GM12864 (cell line): ENCODE data around the gene PC.

Source experiments
- DNase-seq: peaks from one replicate; pipeline ENCODE4 v3.0.0-alpha.2; 2011; ENCODE audit warnings: low read depth
- H3K4me3 ChIP-seq: 2 replicates; pipeline ENCODE4 v1.5.1; 2011; ENCODE audit warnings: mild to moderate bottlenecking, low read depth, low read length, control low read depth
- TF ChIP-seq, protein P1 (sequence below): IDR thresholded peaks from 2 replicates; pipeline ENCODE4 v1.5.1; 2011; ENCODE audit warnings: low read depth, mild to moderate bottlenecking, moderate library complexity, low read length, control low read depth, inconsistent platforms; ENCODE audit errors: missing control alignments

The PC gene

DNA sequence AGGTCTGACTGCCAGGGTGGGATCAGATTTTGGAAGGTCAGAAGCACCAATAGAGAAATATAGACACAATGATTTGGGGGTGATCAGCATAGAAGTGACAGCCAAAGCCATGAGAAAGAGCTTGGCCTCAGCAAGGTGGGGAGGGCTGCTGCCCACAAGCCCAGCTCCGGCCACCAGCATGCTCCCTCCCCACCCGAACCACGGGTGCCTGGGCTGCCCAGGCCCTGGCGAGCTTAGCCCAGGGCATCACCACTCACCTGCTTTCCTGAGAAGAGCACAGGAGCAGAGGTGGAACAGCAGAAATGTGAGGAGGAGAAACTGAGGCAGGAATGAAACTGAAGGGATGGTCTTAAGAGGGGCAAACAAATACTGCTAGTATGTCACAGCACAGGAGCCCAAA, 52.6 kb downstream of the PC start:
- TF ChIP-seq, protein P1, sequence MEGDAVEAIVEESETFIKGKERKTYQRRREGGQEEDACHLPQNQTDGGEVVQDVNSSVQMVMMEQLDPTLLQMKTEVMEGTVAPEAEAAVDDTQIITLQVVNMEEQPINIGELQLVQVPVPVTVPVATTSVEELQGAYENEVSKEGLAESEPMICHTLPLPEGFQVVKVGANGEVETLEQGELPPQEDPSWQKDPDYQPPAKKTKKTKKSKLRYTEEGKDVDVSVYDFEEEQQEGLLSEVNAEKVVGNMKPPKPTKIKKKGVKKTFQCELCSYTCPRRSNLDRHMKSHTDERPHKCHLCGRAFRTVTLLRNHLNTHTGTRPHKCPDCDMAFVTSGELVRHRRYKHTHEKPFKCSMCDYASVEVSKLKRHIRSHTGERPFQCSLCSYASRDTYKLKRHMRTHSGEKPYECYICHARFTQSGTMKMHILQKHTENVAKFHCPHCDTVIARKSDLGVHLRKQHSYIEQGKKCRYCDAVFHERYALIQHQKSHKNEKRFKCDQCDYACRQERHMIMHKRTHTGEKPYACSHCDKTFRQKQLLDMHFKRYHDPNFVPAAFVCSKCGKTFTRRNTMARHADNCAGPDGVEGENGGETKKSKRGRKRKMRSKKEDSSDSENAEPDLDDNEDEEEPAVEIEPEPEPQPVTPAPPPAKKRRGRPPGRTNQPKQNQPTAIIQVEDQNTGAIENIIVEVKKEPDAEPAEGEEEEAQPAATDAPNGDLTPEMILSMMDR: no peak
- no peak overlapping the region for H3K4me3 ChIP-seq
- DNase-seq: no peak

GRCh38 chr11:66904981-66905521, 53.1 kb downstream of the PC start:
- DNase-seq: no peak
- TF ChIP-seq, protein P1: no peak
- H3K4me3 ChIP-seq: no peak overlapping the region

GRCh38 chr11:66904561-66904960, 53.6 kb downstream of the PC start:
- no peak overlapping the region for H3K4me3 ChIP-seq
- no peak for DNase-seq
- TF ChIP-seq, protein P1: no peak

DNA sequence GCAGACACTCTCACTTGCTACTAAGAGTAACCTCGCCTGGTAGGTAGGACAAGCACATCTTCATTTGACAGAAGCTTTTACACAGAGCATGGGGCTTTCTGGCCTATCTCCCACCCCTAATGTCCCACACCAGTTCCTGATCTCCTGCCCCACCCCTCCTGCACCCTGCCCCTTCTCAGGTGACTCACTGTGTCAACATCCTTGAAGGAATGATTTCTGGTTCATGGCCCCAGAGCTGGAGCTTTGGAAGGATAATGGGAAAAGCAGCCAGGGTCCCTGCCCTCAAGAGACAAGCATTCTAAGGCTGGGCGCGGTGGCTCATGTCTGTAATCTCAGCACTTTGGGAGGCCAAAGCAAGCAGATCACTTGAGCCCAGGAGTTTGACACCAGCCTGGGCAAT, 54.1 kb downstream of the PC start:
- no peak overlapping the region for H3K4me3 ChIP-seq
- DNase-seq: no peak
- TF ChIP-seq, protein P1: no peak

GRCh38 chr11:66902486-66903177, 55.6 kb downstream of the PC start:
- H3K4me3 ChIP-seq: no peak overlapping the region
- TF ChIP-seq, protein P1: no peak

GRCh38 chr11:66901964-66902390, 56.2 kb downstream of the PC start:
- H3K4me3 ChIP-seq: no peak overlapping the region
- DNase-seq: no peak
- TF ChIP-seq, protein P1: no peak

More at GRCh38 chr11:66902486-66903177, 55.6 kb downstream of the PC start:
- no peak for DNase-seq

DNA sequence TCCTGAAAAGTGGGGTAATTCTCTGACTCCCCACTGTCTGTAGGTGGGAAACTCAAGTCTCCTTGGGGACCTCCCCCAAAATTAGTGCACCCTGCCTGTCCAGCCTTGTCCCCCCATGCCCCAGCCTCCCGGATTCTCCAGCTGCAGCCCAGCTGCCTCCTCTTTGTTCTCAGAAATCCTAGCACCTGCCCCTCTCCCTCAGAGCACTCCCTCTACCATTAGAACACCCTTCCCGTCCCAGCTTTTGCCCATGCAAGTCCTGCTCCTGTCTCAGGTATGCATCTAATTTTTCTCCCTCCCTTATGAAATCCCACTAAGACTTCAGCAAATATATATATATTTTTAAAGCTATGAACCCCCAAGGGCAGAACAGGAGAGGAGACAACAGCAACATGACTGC, 64.0 kb downstream of the PC start:
- no peak for DNase-seq
- TF ChIP-seq, protein P1: no peak
- no peak overlapping the region for H3K4me3 ChIP-seq
